Stimulated activated CD4-positive, alpha-beta T cell treated with anti-CD3 and anti-CD28 coated beads, Interleukin-12 subunit alpha, Interleukin-12 subunit beta, amount 100 ng/mL, for 4 hours (primary cell): ENCODE measurements around the gene ZBTB46.

Experiments
- DNase-seq: peaks from one replicate; pipeline ENCODE4 v3.0.0-alpha.2; 2020

The ZBTB46 gene

DNA sequence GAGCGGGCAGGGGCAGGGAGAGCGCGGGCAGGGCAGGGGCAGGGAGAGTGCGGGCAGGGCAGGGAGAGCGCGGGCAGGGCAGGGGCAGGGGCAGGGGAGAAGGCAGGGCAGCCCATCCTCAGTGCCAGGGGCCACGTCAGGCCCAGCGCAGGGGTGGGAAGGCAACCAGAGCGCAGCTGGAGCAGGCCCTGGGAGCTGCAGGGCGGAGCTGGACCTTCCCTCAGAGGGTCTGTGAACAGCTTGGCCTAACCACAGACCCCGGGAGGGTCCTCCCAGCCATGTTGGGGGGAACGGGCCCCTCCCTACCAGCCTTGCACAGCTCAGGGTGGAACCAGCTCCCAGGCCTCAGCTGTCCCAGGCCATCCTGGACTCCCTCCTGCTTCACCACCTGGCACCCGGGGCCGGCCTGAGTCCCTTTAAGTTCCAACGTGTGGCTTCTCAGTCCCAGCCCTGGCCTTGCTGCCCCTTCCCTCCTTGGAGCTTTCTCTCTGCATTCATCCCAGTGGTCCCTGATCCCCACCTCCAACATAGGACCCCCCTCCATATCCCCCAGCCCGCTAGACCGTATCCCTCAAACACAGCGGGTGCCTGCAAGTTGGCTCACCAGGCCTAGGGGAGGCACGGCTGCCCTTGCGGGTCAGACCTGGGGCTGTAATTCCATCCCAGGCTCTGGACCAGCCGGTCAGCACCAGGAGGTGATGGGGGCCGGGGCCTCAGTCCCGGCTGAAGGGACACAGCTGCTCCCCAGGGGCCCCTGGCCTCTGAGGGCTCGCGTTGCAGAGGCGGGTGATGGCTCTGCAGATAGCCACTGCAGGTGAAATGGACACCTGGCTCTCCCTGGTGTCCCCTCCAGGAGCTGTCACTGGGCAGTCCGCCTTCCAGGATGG is 5.6 kb upstream of the ZBTB46 start:
- no peak for DNase-seq

- DNase-seq = no peak
These were observed 4.2 kb upstream of the ZBTB46 start for GRCh38 chr20:63835021-63835858.

- DNase-seq = no peak
These were observed 3.4 kb upstream of the ZBTB46 start for GRCh38 chr20:63834491-63834880.

DNA sequence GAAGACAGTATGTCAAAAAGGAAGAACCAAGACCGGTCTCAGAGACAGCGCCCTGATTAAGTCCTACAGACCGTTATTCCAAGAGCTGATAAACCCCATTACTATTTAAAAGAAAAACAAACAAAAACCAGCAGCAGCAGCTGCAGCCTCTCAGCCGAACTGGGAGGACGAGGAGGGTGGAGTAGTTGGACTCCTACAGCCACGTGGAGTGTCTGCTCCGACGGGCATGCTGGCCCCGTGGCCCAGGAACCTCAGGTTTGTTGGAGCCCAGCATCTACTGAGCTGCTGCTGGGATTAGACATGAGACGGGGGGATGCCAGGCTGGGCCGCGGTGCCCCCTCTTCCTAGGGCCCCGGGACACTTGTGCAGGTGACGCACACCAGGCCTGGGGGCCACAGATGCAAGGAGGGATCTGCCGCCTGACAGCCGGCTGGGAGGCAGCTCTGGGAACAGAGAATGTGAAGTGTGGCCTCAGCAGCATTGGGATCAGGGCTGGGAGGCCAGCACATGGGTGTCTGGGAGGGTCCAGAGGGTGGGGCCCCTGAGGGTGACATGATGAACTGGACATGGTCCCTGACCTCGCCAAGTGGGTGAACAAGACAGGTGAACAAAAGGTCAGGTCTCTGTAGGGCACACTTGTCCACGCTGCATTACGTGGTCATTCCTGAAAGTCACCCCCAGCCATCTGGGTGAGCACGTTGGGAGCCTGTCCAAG is 2.9 kb upstream of the ZBTB46 start:
- no peak for DNase-seq

- no peak for DNase-seq
These were observed 1.1 kb upstream of the ZBTB46 start for GRCh38 chr20:63831993-63832686.

- DNase-seq = no peak
These were observed 555 bp upstream of the ZBTB46 start for GRCh38 chr20:63831646-63831992.

DNA sequence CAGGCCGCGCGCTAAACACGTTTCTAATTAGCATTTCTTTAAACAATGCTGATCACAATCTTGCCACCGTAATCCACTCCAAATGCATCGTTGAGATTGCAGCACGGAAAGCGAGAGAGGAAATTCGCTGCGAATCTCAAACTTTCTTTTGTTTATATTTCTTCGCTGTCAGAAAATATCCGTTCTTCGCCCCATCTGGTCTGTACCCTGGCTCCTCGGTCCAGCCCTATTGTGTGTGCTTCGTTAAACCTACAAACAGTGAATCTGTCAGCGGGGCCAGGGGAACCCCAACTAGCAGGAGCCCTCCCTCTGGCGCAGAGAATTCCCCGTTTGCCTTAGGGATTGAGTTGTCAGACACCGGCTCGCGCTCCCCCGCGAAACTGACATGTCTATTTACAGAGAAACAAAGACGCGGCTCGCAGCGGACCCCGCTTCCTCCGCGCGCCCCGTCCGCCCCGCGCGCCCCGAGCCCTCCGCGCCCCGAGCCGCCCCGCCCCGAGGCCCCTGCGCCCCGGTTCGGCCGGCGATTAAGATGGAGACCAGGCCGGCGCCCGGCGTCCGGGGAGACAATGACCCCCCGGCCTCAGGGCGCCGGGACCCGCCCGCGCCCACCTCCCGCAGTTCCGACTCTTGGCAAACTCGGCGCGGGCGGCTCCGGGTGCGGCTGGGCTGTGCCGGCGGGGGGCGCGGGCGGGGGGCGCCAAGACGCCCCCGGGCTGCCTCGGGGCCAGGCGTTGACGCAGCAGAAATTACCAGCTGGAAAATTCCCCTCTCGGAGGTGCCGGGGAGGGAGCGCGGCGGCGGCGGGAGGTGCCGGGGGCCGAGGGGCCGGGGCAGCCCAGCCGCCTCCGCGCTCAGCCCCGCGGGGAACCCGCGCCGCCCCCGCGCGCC is 874 bp downstream of the ZBTB46 start:
- DNase-seq = no peak

DNA sequence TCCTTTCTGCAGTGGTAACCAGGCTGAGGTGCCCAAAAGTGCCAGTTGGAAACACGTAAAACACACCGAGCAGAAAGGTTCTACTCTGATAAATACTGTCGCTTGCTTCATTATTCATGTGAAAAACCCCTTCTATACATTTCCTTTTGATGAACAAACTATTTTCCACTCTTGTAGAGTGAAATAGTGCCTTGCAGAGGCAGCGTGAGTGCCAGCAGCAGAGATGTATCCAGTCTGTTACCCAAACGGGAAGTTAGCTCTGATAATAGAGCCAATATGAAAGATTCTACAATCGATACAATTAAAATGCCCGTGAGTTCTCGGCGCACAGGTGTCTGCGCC is 1.5 kb downstream of the ZBTB46 start:
- DNase-seq = no peak

DNA sequence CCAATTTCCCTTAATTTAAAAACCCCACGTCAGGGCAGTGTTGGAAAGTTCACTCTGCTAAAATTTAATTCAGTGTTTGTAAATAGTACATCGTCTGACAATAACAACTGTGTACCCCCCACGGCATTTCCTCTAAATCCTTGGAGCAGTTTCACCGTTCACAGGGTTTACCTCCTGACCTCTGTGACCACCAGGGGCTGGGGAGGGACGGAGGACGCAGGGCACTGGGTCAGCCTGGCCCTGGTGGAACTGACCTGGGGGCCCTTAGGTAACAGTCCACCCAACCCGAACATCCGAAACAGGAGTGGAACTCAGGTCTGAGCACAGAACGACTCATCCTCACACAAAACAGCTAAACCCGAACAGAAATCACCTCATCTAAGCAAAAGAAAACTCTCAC is 2.1 kb downstream of the ZBTB46 start:
- DNase-seq = no peak

- no peak for DNase-seq
These were observed 2.5 kb downstream of the ZBTB46 start for GRCh38 chr20:63828545-63828944.

- no peak for DNase-seq
These were observed 2.9 kb downstream of the ZBTB46 start for GRCh38 chr20:63828124-63828523.

- no peak for DNase-seq
These were observed 4.3 kb downstream of the ZBTB46 start for GRCh38 chr20:63826753-63827152.

GRCh38 chr20:63825331-63826118 is 5.5 kb downstream of the ZBTB46 start:
- no peak for DNase-seq

GRCh38 chr20:63823691-63824311 is 7.3 kb downstream of the ZBTB46 start:
- no peak for DNase-seq

DNA sequence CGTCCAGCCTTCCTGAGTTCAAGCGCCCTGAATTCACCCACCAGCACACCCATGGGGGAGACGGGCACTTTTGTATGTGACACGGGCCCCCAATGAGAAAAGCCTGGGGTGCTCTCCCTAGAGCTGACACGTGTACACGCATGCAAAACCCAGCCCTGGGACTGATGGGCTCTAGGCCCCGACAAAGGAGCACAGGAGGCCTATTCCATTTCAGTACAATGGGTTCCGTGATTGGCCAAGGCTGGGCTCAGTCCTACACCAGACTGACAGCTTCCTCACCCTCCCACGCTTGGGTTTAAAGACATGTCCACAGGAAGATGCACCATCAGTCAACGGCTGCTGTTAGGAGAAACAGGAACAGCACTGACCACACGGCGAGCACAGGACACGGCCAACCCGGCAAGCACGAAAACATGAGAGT is 8.8 kb downstream of the ZBTB46 start:
- DNase-seq = no peak

GRCh38 chr20:63821811-63822210 is 9.3 kb downstream of the ZBTB46 start:
- no peak for DNase-seq

- no peak for DNase-seq
These were observed 11.7 kb downstream of the ZBTB46 start for GRCh38 chr20:63819224-63819921.

GRCh38 chr20:63815615-63816253 is 15.3 kb downstream of the ZBTB46 start:
- no peak for DNase-seq

GRCh38 chr20:63814891-63815614 is 16.0 kb downstream of the ZBTB46 start:
- DNase-seq = no peak
